SW 1271 (cell line): Measurements from ENCODE around the gene FKBP8.

Experiments used
- DNase-seq, 2 experiments: peaks; one replicate each; lab custom pipeline; 2025; lab: John Stamatoyannopoulos, UW

The FKBP8 gene

GRCh38 chr19:18502246-18502637 lies 41.1 kb downstream of the FKBP8 start:
- DNase-seq: no peak

- no peak for DNase-seq
Observed at GRCh38 chr19:18501832-18502231, 41.5 kb downstream of the FKBP8 start.

- no peak for DNase-seq
Observed at GRCh38 chr19:18501351-18501750, 42.0 kb downstream of the FKBP8 start.

- DNase-seq: no peak
Observed at GRCh38 chr19:18500799-18501198, 42.6 kb downstream of the FKBP8 start.

GRCh38 chr19:18500376-18500775 lies 43.0 kb downstream of the FKBP8 start:
- no peak for DNase-seq

GRCh38 chr19:18499055-18499775 lies 44.2 kb downstream of the FKBP8 start:
- DNase-seq: no peak

GRCh38 chr19:18496980-18497256 lies 46.5 kb downstream of the FKBP8 start:
- no peak for DNase-seq

- no peak for DNase-seq
Observed at GRCh38 chr19:18496167-18496979, 47.0 kb downstream of the FKBP8 start.

GRCh38 chr19:18495204-18495911 lies 48.0 kb downstream of the FKBP8 start:
- DNase-seq: no peak

- no peak for DNase-seq
Observed at GRCh38 chr19:18494267-18494607, 49.1 kb downstream of the FKBP8 start.

GRCh38 chr19:18493440-18494266 lies 49.7 kb downstream of the FKBP8 start:
- DNase-seq: no peak

- DNase-seq: no peak
Observed at GRCh38 chr19:18491995-18492953, 51.1 kb downstream of the FKBP8 start.

GRCh38 chr19:18490728-18491127 lies 52.6 kb downstream of the FKBP8 start:
- no peak for DNase-seq

- DNase-seq: no peak
Observed at GRCh38 chr19:18489627-18490184, 53.7 kb downstream of the FKBP8 start.

GRCh38 chr19:18488838-18489626 lies 54.3 kb downstream of the FKBP8 start:
- DNase-seq: no peak

GRCh38 chr19:18488403-18488723 lies 55.0 kb downstream of the FKBP8 start:
- no peak for DNase-seq

GRCh38 chr19:18487576-18488402 lies 55.6 kb downstream of the FKBP8 start:
- DNase-seq: no peak

- no peak for DNase-seq
Observed at GRCh38 chr19:18486746-18487145, 56.6 kb downstream of the FKBP8 start.

GRCh38 chr19:18484992-18485391 lies 58.4 kb downstream of the FKBP8 start:
- DNase-seq: no peak
